ENCODE measurements around the gene ITCH.
"Not testable (repeated sequence)": the region's sequence is repeated elsewhere in the genome, so short reads cannot be mapped to it uniquely, and the experiment has no call there.

The ITCH gene

GRCh38 chr20:34320861-34321260 lies 42.2 kb upstream of the ITCH start:
- H3K27ac ChIP-seq (ENCODE audit: low read depth, low read length) = no peak overlapping the region
- no peak overlapping the region for H3K9ac ChIP-seq (ENCODE audit: low read length)
- no peak overlapping the region for H3K4me3 ChIP-seq (ENCODE audit: low read depth, low read length)
- no CpG with 5 or more reads among the region's 3 CpGs for WGBS (ENCODE audit: extremely low coverage, insufficient coverage, insufficient read length)
- no peak overlapping the region for H4K8ac ChIP-seq (ENCODE audit: low read depth, low read length)
- H3K36me3 ChIP-seq (ENCODE audit: control insufficient read depth in 1 of 2, insufficient read depth in 2 of 2, low read length in 2 of 2) = no peaks in the 10 kb centered on the region
- H3K23ac ChIP-seq (ENCODE audit: low read length) = no peak overlapping the region
- H2BK120ac ChIP-seq (ENCODE audit: insufficient read depth, low read length, poor library complexity) = no peak overlapping the region
- peaks cover 7 to 9% of the 10 kb centered on the region in 2 experiments for H3K4me1 ChIP-seq (ENCODE audit: control insufficient read depth in 1 of 2, insufficient read depth in 2 of 2, low read length in 2 of 2)
- no peaks in the 10 kb centered on the region for H3K27me3 ChIP-seq (ENCODE audit: insufficient read depth, low read length)
- H3K79me2 ChIP-seq (ENCODE audit: control insufficient read depth, insufficient read depth, low read length, poor library complexity) = no peaks in the 10 kb centered on the region
- no peak overlapping the region for H3K4ac ChIP-seq (ENCODE audit: low read depth, low read length)
- no peak overlapping the region for H2BK12ac ChIP-seq (ENCODE audit: low read length)
- no peaks in the 10 kb centered on the region for H3K9me3 ChIP-seq (ENCODE audit: insufficient read depth, low read depth, low read length)
- no peaks in the 10 kb centered on the region for H3K79me1 ChIP-seq (ENCODE audit: low read length)
- no peak overlapping the region for H3K14ac ChIP-seq (ENCODE audit: low read length)
- no peak overlapping the region for H2BK5ac ChIP-seq (ENCODE audit: low read depth, low read length, poor library complexity)
- H2AK5ac ChIP-seq (ENCODE audit: low read length) = no peak overlapping the region
- peak in 1 of 2 donors; percentile 54 for DNase-seq
- no peak overlapping the region for H2AFZ ChIP-seq (ENCODE audit: insufficient read depth, low read length, poor library complexity)
- no peak overlapping the region for H4K12ac ChIP-seq (ENCODE audit: low read depth, low read length)
- H3K18ac ChIP-seq (ENCODE audit: low read length) = no peak overlapping the region
- no peak overlapping the region for H3K4me2 ChIP-seq (ENCODE audit: low read length)
- no peak overlapping the region for H4K91ac ChIP-seq (ENCODE audit: low read depth, low read length)

GRCh38 chr20:34322267-34323105 lies 40.6 kb upstream of the ITCH start:
- Histone ChIP-seq H3K27me3 (ENCODE audit: insufficient read depth, low read length) (no peaks in the 10 kb centered on the region), H2BK120ac (ENCODE audit: insufficient read depth, low read length, poor library complexity) (no peak overlapping the region), H3K14ac (ENCODE audit: low read length) (no peak overlapping the region), H3K36me3 (ENCODE audit: control insufficient read depth in 1 of 2, insufficient read depth in 2 of 2, low read length in 2 of 2) (no peaks in the 10 kb centered on the region), H3K4ac (ENCODE audit: low read depth, low read length) (no peak overlapping the region), H3K4me3 (ENCODE audit: low read depth, low read length) (no peak overlapping the region), H2AFZ (ENCODE audit: insufficient read depth, low read length, poor library complexity) (no peak overlapping the region), H3K27ac (ENCODE audit: low read depth, low read length) (no peak overlapping the region), H4K91ac (ENCODE audit: low read depth, low read length) (no peak overlapping the region), H2BK12ac (ENCODE audit: low read length) (no peak overlapping the region), H4K12ac (ENCODE audit: low read depth, low read length) (no peak overlapping the region), H3K79me1 (ENCODE audit: low read length) (no peaks in the 10 kb centered on the region), H3K23ac (ENCODE audit: low read length) (peak overlapping the region; percentile 78), H3K18ac (ENCODE audit: low read length) (no peak overlapping the region), H3K4me2 (ENCODE audit: low read length) (no peak overlapping the region), H2AK5ac (ENCODE audit: low read length) (no peak overlapping the region), H3K4me1 (ENCODE audit: control insufficient read depth in 1 of 2, insufficient read depth in 2 of 2, low read length in 2 of 2) (peaks cover 5 to 6% of the 10 kb centered on the region in 2 experiments), H3K79me2 (ENCODE audit: control insufficient read depth, insufficient read depth, low read length, poor library complexity) (no peaks in the 10 kb centered on the region), H4K8ac (ENCODE audit: low read depth, low read length) (no peak overlapping the region), H3K9ac (ENCODE audit: low read length) (no peak overlapping the region), H2BK5ac (ENCODE audit: low read depth, low read length, poor library complexity) (no peak overlapping the region), H3K9me3 (ENCODE audit: insufficient read depth, low read depth, low read length) (no peaks in the 10 kb centered on the region)
- WGBS (ENCODE audit: extremely low coverage, insufficient coverage, insufficient read length) = no CpG with 5 or more reads among the region's 9 CpGs
- DNase-seq = peak in 1 of 2 donors; percentile 45

GRCh38 chr20:34324541-34324940 lies 38.5 kb upstream of the ITCH start:
- Histone ChIP-seq H2BK120ac (ENCODE audit: insufficient read depth, low read length, poor library complexity) (no peak overlapping the region), H2BK12ac (ENCODE audit: low read length) (no peak overlapping the region), H3K18ac (ENCODE audit: low read length) (no peak overlapping the region), H4K8ac (ENCODE audit: low read depth, low read length) (no peak overlapping the region), H2BK5ac (ENCODE audit: low read depth, low read length, poor library complexity) (no peak overlapping the region), H3K4ac (ENCODE audit: low read depth, low read length) (no peak overlapping the region), H3K79me1 (ENCODE audit: low read length) (no peaks in the 10 kb centered on the region), H4K12ac (ENCODE audit: low read depth, low read length) (no peak overlapping the region), H2AFZ (ENCODE audit: insufficient read depth, low read length, poor library complexity) (peak overlapping the region; percentile 3), H3K4me2 (ENCODE audit: low read length) (no peak overlapping the region), H3K4me3 (ENCODE audit: low read depth, low read length) (no peak overlapping the region), H3K14ac (ENCODE audit: low read length) (no peak overlapping the region), H3K27ac (ENCODE audit: low read depth, low read length) (no peak overlapping the region), H3K9ac (ENCODE audit: low read length) (no peak overlapping the region), H3K9me3 (ENCODE audit: insufficient read depth, low read depth, low read length) (no peaks in the 10 kb centered on the region), H2AK5ac (ENCODE audit: low read length) (no peak overlapping the region), H4K91ac (ENCODE audit: low read depth, low read length) (no peak overlapping the region), H3K79me2 (ENCODE audit: control insufficient read depth, insufficient read depth, low read length, poor library complexity) (no peaks in the 10 kb centered on the region), H3K23ac (ENCODE audit: low read length) (no peak overlapping the region), H3K27me3 (ENCODE audit: insufficient read depth, low read length) (no peaks in the 10 kb centered on the region), H3K36me3 (ENCODE audit: control insufficient read depth in 1 of 2, insufficient read depth in 2 of 2, low read length in 2 of 2) (no peaks in the 10 kb centered on the region), H3K4me1 (ENCODE audit: control insufficient read depth in 1 of 2, insufficient read depth in 2 of 2, low read length in 2 of 2) (peaks cover 5 to 6% of the 10 kb centered on the region in 2 experiments)
- no peak for DNase-seq
- WGBS (ENCODE audit: extremely low coverage, insufficient coverage, insufficient read length) = no CpG with 5 or more reads among the region's 2 CpGs

- no CpG with 5 or more reads among the region's 4 CpGs for WGBS (ENCODE audit: extremely low coverage, insufficient coverage, insufficient read length)
- H3K4me2 ChIP-seq (ENCODE audit: low read length); H2AK5ac ChIP-seq (ENCODE audit: low read length): not testable (repeated sequence)
Observed at GRCh38 chr20:34328207-34328606, 34.9 kb upstream of the ITCH start.

More at GRCh38 chr20:34328207-34328606, 34.9 kb upstream of the ITCH start:
- not testable (repeated sequence) for H4K12ac ChIP-seq (ENCODE audit: low read depth, low read length); H3K9ac ChIP-seq (ENCODE audit: low read length); H2BK120ac ChIP-seq (ENCODE audit: insufficient read depth, low read length, poor library complexity); H2BK12ac ChIP-seq (ENCODE audit: low read length); H4K8ac ChIP-seq (ENCODE audit: low read depth, low read length); H3K4ac ChIP-seq (ENCODE audit: low read depth, low read length); H3K27ac ChIP-seq (ENCODE audit: low read depth, low read length); H3K14ac ChIP-seq (ENCODE audit: low read length); H3K79me2 ChIP-seq (ENCODE audit: control insufficient read depth, insufficient read depth, low read length, poor library complexity); H3K4me3 ChIP-seq (ENCODE audit: low read depth, low read length); H3K79me1 ChIP-seq (ENCODE audit: low read length); H2BK5ac ChIP-seq (ENCODE audit: low read depth, low read length, poor library complexity); H3K36me3 ChIP-seq (ENCODE audit: control insufficient read depth in 1 of 2, insufficient read depth in 2 of 2, low read length in 2 of 2); H3K9me3 ChIP-seq (ENCODE audit: insufficient read depth, low read depth, low read length); DNase-seq; H2AFZ ChIP-seq (ENCODE audit: insufficient read depth, low read length, poor library complexity); H3K23ac ChIP-seq (ENCODE audit: low read length); H4K91ac ChIP-seq (ENCODE audit: low read depth, low read length); H3K27me3 ChIP-seq (ENCODE audit: insufficient read depth, low read length); H3K4me1 ChIP-seq (ENCODE audit: control insufficient read depth in 1 of 2, insufficient read depth in 2 of 2, low read length in 2 of 2); H3K18ac ChIP-seq (ENCODE audit: low read length)
